ENCODE measurements around the gene TUBGCP2.
"Not testable (repeated sequence)": the region's sequence is repeated elsewhere in the genome, so short reads cannot be mapped to it uniquely, and the experiment has no call there.

DNA sequence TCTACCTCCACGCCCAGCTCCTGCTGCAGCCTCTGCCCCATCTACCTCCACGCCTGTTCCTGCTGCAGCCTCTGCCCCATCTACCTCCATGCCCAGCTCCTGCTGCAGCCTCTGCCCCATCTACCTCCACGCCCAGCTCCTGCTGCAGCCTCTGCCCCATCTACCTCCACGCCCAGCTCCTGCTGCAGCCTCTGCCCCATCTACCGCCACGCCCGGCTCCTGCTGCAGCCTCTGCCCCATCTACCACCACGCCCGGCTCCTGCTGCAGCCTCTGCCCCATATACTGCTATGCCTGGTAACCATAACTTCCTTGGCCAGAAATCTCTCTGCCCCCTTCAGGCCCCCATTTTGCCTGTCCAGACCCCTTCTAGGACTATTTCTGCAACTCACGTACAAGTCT is 43.6 kb downstream of the TUBGCP2 start:
- TF ChIP-seq, protein P1, sequence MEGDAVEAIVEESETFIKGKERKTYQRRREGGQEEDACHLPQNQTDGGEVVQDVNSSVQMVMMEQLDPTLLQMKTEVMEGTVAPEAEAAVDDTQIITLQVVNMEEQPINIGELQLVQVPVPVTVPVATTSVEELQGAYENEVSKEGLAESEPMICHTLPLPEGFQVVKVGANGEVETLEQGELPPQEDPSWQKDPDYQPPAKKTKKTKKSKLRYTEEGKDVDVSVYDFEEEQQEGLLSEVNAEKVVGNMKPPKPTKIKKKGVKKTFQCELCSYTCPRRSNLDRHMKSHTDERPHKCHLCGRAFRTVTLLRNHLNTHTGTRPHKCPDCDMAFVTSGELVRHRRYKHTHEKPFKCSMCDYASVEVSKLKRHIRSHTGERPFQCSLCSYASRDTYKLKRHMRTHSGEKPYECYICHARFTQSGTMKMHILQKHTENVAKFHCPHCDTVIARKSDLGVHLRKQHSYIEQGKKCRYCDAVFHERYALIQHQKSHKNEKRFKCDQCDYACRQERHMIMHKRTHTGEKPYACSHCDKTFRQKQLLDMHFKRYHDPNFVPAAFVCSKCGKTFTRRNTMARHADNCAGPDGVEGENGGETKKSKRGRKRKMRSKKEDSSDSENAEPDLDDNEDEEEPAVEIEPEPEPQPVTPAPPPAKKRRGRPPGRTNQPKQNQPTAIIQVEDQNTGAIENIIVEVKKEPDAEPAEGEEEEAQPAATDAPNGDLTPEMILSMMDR (IDR thresholded peaks at IDR 0.05), result not testable (repeated sequence)
- TF ChIP-seq EZH2phosphoT487, EZH2 (IDR thresholded peaks at IDR 0.05): not testable (repeated sequence)

Data from neural progenitor cell (in vitro differentiated cells).